Stimulated activated CD4-positive, alpha-beta T cell treated with anti-CD3 and anti-CD28 coated beads, TNF-alpha, amount 100 ng/mL, for 4 hours (primary cell): Measurements from ENCODE around the gene PASK.

ENCODE experiments used
- DNase-seq, 3 experiments: peaks; one replicate each; pipeline ENCODE4 v3.0.0-alpha.2; 2020; ENCODE audit warnings: low read depth in 3 of 3

Gene PASK

GRCh38 chr2:241066893-241067341 is 82.4 kb downstream of the PASK start:
- no peak for DNase-seq

GRCh38 chr2:241066171-241066892 is 82.9 kb downstream of the PASK start:
- DNase-seq: no peak

- DNase-seq: no peak
Observed at GRCh38 chr2:241065355-241065803, 83.9 kb downstream of the PASK start.

GRCh38 chr2:241064802-241065354 is 84.4 kb downstream of the PASK start:
- no peak for DNase-seq

- peak in 1 of 3 experiments; percentile 10 for DNase-seq
Observed at GRCh38 chr2:241064008-241064801, 85.1 kb downstream of the PASK start.

GRCh38 chr2:241063587-241063986 is 85.7 kb downstream of the PASK start:
- no peak for DNase-seq

GRCh38 chr2:241063093-241063551 is 86.2 kb downstream of the PASK start:
- DNase-seq: no peak

GRCh38 chr2:241062389-241063092 is 86.7 kb downstream of the PASK start:
- no peak for DNase-seq

- no peak for DNase-seq
Observed at GRCh38 chr2:241061275-241061674, 88.0 kb downstream of the PASK start.
